ENCODE measurements around the gene RAET1L. TPM values are rescaled to one million over a fixed set of nuclear protein-coding genes. Genes with fewer than 3 reads are reported as not detected.

RAET1L gene
- total and polyA plus RNA-seq, 4 donors, result not detected

GRCh38 chr6:150058986-150059385 is 33.7 kb upstream of the RAET1L start:
- no peaks in the 10 kb centered on the region for H3K4me1 ChIP-seq (ENCODE audit: control insufficient read depth in 4 of 4, insufficient read depth in 4 of 4, low read length in 3 of 4)
- no peaks in the 10 kb centered on the region for H3K27me3 ChIP-seq (ENCODE audit: control insufficient read depth in 4 of 4, insufficient read depth in 4 of 4, low read length in 3 of 4)
- H3K36me3 ChIP-seq (ENCODE audit: control insufficient read depth in 4 of 4, insufficient read depth in 3 of 4, low read depth in 1 of 4, low read length in 3 of 4), result no peaks in the 10 kb centered on the region
- TF ChIP-seq RAD21 (IDR thresholded peaks at IDR 0.05), result no peak
- TF ChIP-seq EGR1 (IDR thresholded peaks at IDR 0.05; ENCODE audit: low read depth in 2 of 2), result no peak
- no peak for TF ChIP-seq ATF3 (IDR thresholded peaks at IDR 0.05)
- no peak for TF ChIP-seq FOXA1 (IDR thresholded peaks at IDR 0.05)
- no peak for TF ChIP-seq HNF4G (IDR thresholded peaks at IDR 0.05)
- no peak for TF ChIP-seq ZBTB33 (IDR thresholded peaks at IDR 0.05)
- TF ChIP-seq FOXA2 (IDR thresholded peaks at IDR 0.05), result no peak
- TF ChIP-seq JUND (IDR thresholded peaks at IDR 0.05), result no peak
- TF ChIP-seq HNF4A (conservative IDR thresholded peaks at IDR 0.05), result no peak
- TF ChIP-seq MAX (IDR thresholded peaks at IDR 0.05), result no peak
- no peak for TF ChIP-seq CTCF (IDR thresholded peaks at IDR 0.05; ENCODE audit: low read depth, low read length, missing input control)
- TF ChIP-seq TAF1 (conservative IDR thresholded peaks at IDR 0.05), result no peak
- no peak for TF ChIP-seq YY1 (IDR thresholded peaks at IDR 0.05)
- TF ChIP-seq REST (IDR thresholded peaks at IDR 0.05), result no peak
- no peak for TF ChIP-seq NR2F2 (IDR thresholded peaks at IDR 0.05)
- TF ChIP-seq SP1 (IDR thresholded peaks at IDR 0.05), result no peak
- no peak for TF ChIP-seq RXRA (IDR thresholded peaks at IDR 0.05)
- no peak for TF ChIP-seq GABPA (IDR thresholded peaks at IDR 0.05 in 1 of 2, conservative IDR thresholded peaks at IDR 0.05 in 1 of 2)
- no peak overlapping the region for H3K4me3 ChIP-seq (ENCODE audit: low read depth in 1 of 3, low read length in 3 of 3)
- DNase-seq (ENCODE audit: low spot score), result no peak
- H3K27ac ChIP-seq (ENCODE audit: low read depth in 1 of 2, low read length in 2 of 2), result no peak overlapping the region
- 93% methylated on average over 6 of the region's 6 CpGs for WGBS
- H3K9me3 ChIP-seq (ENCODE audit: control insufficient read depth in 4 of 4, low read length in 3 of 4), result no peaks in the 10 kb centered on the region
- no peak overlapping the region for H3K9ac ChIP-seq (ENCODE audit: low read depth in 1 of 2, low read length in 2 of 2)
